ENCODE measurements around the gene AHI1.

GRCh38 chr6:135360222-135360621 lies 137.3 kb downstream of the AHI1 start:
- TF ChIP-seq CTCF (IDR thresholded peaks at IDR 0.05; ENCODE audit: poor library complexity) (no peak), EZH2 (IDR thresholded peaks at IDR 0.05; ENCODE audit: borderline replicate concordance) (no peak)

Measured in hepatocyte (in vitro differentiated cells).